Measurements from ENCODE around the gene NKX1-1.
"Not testable (repeated sequence)": the region's sequence is repeated elsewhere in the genome, so short reads cannot be mapped to it uniquely, and the experiment has no call there.

The NKX1-1 gene

GRCh38 chr4:1404573-1405253 is 1.5 kb downstream of the NKX1-1 start:
- no peak for DNase-seq (ENCODE audit: low read depth)

GRCh38 chr4:1403591-1404572 is 2.4 kb downstream of the NKX1-1 start:
- DNase-seq (ENCODE audit: low read depth): no peak

DNA sequence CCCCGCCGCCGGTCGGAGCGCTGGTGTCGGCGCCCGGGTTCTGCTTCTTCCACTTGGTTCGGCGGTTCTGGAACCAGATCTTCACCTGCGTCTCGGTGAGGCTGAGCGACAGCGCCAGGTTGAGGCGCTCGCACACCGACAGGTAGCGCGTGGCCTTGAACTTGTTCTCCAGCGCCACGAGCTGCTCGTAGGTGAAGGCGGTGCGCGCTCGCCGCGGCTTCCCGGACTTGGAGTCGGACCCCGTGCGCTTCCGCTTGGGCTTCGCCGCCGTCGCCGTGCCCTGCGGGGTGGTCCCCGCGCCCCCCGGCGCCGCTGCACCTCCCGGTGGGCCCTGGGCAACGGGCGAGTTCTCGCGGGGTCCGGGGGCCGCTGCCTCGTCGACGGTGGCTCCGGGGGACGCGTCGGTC is 3.1 kb downstream of the NKX1-1 start:
- DNase-seq (ENCODE audit: low read depth): no peak

GRCh38 chr4:1402516-1403091 is 3.6 kb downstream of the NKX1-1 start:
- no peak for DNase-seq (ENCODE audit: low read depth)

- DNase-seq (ENCODE audit: low read depth): no peak
These were observed 4.2 kb downstream of the NKX1-1 start for GRCh38 chr4:1402021-1402515.

GRCh38 chr4:1401409-1402020 is 4.7 kb downstream of the NKX1-1 start:
- no peak for DNase-seq (ENCODE audit: low read depth)

DNA sequence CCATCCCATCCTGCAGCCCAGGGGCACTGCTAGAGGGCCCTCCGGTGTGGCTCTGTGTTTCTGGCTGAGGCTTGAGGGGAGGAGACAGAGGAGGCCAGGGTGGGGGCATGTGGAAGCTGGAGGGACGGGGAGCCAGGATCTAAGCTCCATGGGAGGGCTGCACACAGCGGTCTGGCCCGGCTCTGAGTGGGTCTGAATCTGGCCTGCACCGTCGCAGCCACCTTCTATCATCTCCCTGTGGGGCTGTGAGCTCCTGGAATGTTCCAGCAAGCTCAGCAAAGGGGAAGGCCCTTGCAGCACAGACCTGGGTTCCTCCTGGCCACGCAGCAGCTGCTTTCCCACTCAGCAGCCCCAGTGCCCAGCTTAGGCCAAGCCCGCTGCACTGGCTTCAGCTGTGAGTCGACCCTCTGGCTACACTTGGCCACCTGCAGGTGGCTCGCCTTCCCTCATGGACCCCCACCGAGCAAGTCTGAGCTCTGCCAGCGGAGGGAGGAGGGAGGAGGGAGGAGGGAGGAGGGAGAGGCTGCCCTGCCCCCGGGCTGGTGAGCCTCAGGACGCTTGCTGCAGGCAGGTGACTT is 5.3 kb downstream of the NKX1-1 start:
- no peak for DNase-seq (ENCODE audit: low read depth)

- no peak for DNase-seq (ENCODE audit: low read depth)
These were observed 5.9 kb downstream of the NKX1-1 start for GRCh38 chr4:1400191-1400805.

- DNase-seq (ENCODE audit: low read depth): no peak
These were observed 6.6 kb downstream of the NKX1-1 start for GRCh38 chr4:1399508-1400190.

DNA sequence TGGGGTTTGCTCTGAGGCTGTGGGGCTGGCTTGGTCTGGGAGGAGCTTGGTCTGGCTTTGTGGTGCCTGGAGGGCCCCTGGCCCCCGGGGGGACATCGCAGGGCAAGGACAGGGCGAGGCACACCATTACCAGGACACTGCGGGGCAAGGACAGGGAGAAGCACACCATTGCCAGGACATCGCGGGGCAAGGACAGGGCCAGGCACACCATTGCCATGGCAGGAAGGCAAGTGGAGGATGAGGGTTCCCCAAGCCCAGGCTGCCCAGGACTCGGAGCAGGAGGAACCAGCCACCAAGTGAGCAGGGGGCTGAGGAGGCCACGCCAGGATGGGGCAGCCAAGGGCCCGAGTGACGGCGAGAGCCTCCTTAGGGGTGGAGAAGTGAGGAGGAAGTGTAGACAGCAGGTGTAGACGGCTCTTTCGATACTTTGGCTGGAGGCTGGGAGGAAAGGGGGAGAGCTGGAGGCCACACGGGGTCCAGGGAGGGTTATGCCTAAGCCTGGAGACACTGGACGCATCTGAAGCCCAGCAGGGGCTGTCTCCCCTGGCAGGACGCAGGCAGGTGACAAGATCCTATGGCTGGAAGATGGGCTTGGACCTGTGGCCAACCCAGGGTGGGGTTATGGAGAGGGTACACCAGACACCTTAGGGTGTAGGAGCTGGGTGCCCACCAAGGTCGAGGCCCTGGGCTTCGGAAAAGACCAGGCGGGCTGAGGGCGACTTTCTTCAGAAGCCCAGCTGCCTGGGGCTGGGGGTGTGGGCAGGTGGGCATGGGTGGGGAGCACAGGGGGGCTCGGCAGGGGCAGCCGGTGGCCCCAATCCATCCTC is 7.3 kb downstream of the NKX1-1 start:
- no peak for DNase-seq (ENCODE audit: low read depth)

DNA sequence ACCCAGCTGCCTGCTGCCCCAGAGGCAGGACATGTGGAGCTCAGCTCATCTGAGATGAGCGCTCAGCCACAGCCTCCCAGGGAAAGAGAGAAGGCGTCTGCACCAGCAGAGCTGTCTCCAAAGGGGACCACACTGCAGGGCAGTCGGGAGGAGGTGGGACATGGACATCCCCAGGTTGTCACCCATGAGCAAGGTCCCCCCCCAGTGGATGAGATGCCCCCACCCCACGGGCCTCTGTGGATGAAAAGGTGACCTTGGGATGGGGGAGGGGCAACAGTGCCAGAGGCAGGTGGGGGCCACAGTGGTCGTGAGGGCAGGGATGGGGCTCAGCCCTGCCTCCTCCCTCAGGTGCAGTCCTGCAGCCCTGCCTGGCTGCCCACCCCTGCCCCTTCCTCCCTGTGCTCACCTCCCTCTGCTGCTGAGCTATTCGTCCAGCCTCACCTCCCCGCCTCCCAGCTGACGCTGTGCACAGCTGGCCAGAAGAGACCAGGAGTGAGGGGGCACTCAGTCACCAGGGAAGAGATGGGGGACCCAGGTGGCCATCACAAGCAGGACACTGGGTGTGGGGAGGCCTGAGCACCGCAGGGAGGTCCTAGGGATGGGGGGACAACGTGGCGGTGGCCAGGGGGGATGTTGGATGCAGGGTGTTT is 9.3 kb downstream of the NKX1-1 start:
- DNase-seq (ENCODE audit: low read depth): no peak

- DNase-seq (ENCODE audit: low read depth): no peak
These were observed 10.1 kb downstream of the NKX1-1 start for GRCh38 chr4:1395941-1396805.

DNA sequence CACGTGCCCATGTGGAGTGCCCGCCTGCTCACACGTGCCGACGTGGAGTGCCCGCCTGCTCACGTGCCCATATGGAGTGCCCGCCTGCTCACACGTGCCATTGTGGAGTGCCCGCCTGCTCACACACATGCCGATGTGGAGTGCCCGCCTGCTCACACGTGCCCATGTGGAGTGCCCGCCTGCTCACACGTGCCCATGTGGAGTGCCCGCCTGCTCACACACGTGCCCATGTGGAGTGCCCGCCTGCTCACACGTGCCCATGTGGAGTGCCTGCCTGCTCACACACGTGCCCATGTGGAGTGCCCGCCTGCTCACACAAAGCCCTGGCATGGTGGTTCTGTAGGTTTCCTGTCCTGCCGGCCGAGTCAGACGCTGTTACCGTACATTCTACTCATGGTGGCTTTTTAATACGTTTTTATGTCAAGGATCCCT is 10.8 kb downstream of the NKX1-1 start:
- not testable (repeated sequence) for DNase-seq (ENCODE audit: low read depth)

DNA sequence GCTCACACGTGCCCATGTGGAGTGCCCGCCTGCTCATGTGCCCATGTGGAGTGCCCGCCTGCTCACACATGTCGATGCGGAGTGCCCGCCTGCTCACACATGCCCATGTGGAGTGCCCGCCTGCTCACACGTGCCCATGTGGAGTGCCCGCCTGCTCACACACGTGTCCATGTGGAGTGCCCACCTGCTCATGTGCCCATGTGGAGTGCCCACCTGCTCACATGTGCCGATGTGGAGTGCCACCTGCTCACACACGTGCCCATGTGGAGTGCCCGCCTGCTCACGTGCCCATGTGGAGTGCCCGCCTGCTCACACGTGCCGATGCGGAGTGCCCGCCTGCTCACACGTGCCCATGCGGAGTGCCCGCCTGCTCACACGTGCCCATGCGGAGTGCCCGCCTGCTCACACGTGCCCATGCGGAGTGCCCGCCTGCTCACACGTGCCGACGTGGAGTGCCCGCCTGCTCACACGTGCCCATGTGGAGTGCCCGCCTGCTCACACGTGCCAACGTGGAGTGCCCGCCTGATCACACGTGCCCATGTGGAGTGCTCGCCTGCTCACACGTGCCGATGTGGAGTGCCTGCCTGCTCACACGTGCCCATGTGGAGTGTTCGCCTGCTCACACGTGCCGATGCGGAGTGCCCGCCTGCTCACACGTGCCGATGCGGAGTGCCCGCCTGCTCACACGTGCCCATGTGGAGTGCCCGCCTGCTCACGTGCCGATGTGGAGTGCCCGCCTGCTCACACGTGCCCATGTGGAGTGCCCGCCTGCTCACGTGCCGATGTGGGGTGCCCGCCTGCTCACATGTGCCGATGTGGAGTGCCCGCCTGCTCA is 11.5 kb downstream of the NKX1-1 start:
- DNase-seq (ENCODE audit: low read depth): not testable (repeated sequence)

- no peak for DNase-seq (ENCODE audit: low read depth)
These were observed 12.4 kb downstream of the NKX1-1 start for GRCh38 chr4:1393866-1394265.

- DNase-seq (ENCODE audit: low read depth): not testable (repeated sequence)
These were observed 12.9 kb downstream of the NKX1-1 start for GRCh38 chr4:1393363-1393762.

Measured in HS-27A (cell line).